Testis (tissue), 3 donors: ENCODE data around the gene SH3GL1. TPM values are rescaled to one million over a fixed set of nuclear protein-coding genes. Genes with fewer than 3 reads are reported as not detected.

Experiments
- DNase-seq: peaks from one replicate; pipeline ENCODE4 v3.0.0-alpha.2; 2019
- H3K27ac ChIP-seq, 2 donors: fragments of 200-600 bp; sonication (generic); one replicate each; pipeline ENCODE4 v1.5.1; 2019
- H3K27me3 ChIP-seq: fragments of 200-600 bp; sonication (generic); one replicate; pipeline ENCODE4 v1.5.1; 2019
- H3K36me3 ChIP-seq: fragments of 200-600 bp; sonication (generic); one replicate; pipeline ENCODE4 v1.5.1; 2017; ENCODE audit warnings: low read depth; ENCODE audit errors: missing control alignments
- H3K4me1 ChIP-seq: fragments of 200-600 bp; sonication (generic); one replicate; pipeline ENCODE4 v1.5.1; 2019
- H3K4me3 ChIP-seq, 2 donors: fragments of 200-600 bp; sonication (generic); one replicate each; pipeline ENCODE4 v1.5.1; 2017 to 2019
- H3K9me3 ChIP-seq: fragments of 200-600 bp; sonication (generic); one replicate; pipeline ENCODE4 v1.5.1; 2017
- CTCF ChIP-seq, 3 experiments: fragments of 450-650 bp in 2 of 3; fragments of 200-600 bp in 1 of 3; sonication (generic) in 1 of 3; IDR thresholded peaks; one replicate each; pipeline ENCODE4 v1.5.1; 2016 to 2019; ENCODE audit warnings: antibody characterized with exemption in 3 of 3, mild to moderate bottlenecking in 2 of 3, moderate library complexity in 1 of 3
- POLR2A ChIP-seq: fragments of 450-650 bp; IDR thresholded peaks from one replicate; pipeline ENCODE4 v1.6.1; 2017; ENCODE audit warnings: antibody characterized with exemption, mild to moderate bottlenecking, moderate library complexity
- WGBS, 2 donors: methylation state at CpG; one replicate each; pipeline ENCODE4 v1.1.5; 2018; 5-methylcytosine and 5-hydroxymethylcytosine counted together
- intact Hi-C: fragments of 100-400 bp; cut with DNase I; formaldehyde crosslinking; loops from one replicate; pipeline ENCODE4 v1.15.1; 2023; ENCODE audit warnings: low total_unique reads
- polyA plus RNA-seq: library from polyadenylated mRNA; stranded (reverse); fragments of 350-450 nt; fragmentation: Illumina TruSeq; extraction: RNeasy Lipid Tissue Mini Kit (QIAGEN cat#74804); gene quantifications from one replicate; pipeline ENCODE4 v1.2.3, GENCODE V29; 2014; ENCODE audit warnings: low read depth, low replicate concordance; ENCODE audit not compliant: insufficient read depth
- total RNA-seq, 2 donors: library from RNA; depleted of rRNA; stranded (reverse); fragments of >200 nt; gene quantifications; one replicate each; pipeline ENCODE4 v1.2.3, GENCODE V29; 2016

The SH3GL1 gene
- total and polyA plus RNA-seq, 3 donors from 2014 or later, result 41.6 to 53.4 (median 47.3) TPM

DNA sequence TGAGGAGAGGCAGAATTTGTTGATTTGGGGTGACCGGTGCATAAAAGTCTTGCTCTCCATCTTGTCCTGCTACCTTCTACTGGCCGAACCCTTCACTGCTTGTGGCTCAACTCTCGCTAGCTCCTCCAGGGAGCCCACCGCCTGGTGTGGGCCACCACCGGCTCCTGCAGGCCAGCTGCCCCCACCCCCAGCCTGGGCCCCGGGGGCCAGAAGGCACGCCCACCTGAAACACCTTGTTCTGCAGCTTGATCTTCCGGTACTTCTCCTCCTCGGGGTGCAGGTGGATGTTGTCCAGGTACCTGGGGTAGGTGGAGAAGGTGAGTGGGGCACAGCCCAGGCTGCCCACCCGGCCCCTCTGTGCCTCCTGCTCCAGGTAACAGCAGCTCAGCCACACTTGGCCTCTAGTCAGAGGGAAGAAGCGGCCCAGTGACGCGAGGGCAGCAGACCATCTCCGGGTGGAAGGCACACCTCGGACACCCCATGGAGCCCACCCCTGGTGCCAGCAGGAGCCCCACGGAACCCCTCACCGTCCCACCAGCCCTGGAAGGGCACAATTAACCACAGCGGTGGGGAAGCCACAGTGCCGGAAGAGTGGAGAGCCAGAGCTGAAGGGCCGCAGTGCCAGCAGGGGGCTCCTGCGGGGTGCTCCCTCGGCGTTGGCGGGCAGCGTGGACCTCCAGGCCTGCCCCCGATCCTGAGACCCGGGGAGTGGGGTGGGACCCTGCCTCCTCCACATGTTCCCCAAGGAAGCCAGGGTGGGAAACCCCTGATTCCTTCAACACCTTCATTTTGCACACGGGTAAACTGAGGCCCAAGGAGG is 47.2 kb upstream of the SH3GL1 start:
- Histone ChIP-seq H3K27me3 (no peaks in the 10 kb centered on the region), H3K9me3 (no peaks in the 10 kb centered on the region), H3K4me1 (peaks cover 11% of the 10 kb centered on the region), H3K4me3 (no peak overlapping the region), H3K36me3 (no peaks in the 10 kb centered on the region), H3K27ac (no peak overlapping the region)
- no peak for DNase-seq
- WGBS, 2 donors, result 90 to 93% methylated on average over 13 to 28 of the region's 28 CpGs
- intact Hi-C loops, result no loop called here
- TF ChIP-seq CTCF (IDR thresholded peaks at IDR 0.05) (no peak), POLR2A (no peak)

GRCh38 chr19:4446704-4447200 is 46.4 kb upstream of the SH3GL1 start:
- Histone ChIP-seq H3K9me3 (no peaks in the 10 kb centered on the region), H3K36me3 (no peaks in the 10 kb centered on the region), H3K27me3 (no peaks in the 10 kb centered on the region), H3K27ac (peak overlapping the region in 1 of 2 donors; percentile 56), H3K4me1 (peaks cover 11% of the 10 kb centered on the region), H3K4me3 (no peak overlapping the region)
- WGBS, 2 donors, result 66 to 90% methylated on average over 10 to 15 of the region's 15 CpGs
- intact Hi-C loops, result no loop called here
- TF ChIP-seq CTCF (IDR thresholded peaks at IDR 0.05), result no peak
- no peak for TF ChIP-seq POLR2A
- no peak for DNase-seq

DNA sequence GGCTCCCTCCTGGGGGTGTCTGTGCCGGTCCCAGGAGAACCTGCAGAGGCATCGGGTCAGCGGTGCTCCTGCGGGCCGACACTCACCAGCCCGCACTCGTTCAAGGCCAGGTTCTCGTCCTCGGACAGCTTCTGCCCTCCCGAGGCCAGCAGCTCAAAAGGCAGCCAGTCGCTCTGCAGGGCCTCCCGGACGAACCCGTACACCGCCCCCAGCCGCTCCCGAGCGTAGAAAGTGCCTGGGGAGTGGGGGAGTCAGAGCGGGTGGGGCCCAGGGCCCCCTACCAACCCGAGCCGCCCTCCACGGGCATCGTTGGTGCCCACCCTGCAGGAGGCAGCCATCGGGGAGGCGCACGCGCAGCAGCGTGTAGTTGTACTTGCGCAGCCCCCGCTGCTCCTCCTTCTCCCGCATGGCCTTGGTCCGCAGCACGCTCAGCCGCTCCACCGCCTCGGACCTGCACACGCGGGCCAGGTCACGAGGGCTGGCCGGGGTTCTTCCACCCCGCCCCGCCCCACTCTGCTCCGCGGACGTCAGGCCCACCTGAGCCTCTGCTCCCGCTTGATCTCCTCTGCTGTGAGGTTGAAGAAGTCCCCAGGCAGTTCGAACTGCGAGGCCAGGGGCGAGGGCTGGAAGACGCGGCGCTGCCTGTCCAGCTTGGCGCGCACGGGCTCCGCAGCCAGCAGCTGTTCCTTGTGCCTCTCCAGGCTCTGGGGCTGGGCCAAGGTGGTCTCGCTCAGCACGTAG is 45.8 kb upstream of the SH3GL1 start:
- DNase-seq, result peak; percentile 63
- Histone ChIP-seq H3K27me3 (no peaks in the 10 kb centered on the region), H3K4me1 (peaks cover 11% of the 10 kb centered on the region), H3K36me3 (no peaks in the 10 kb centered on the region), H3K4me3 (no peak overlapping the region), H3K27ac (peak overlapping the region; percentile 20 to 56), H3K9me3 (no peaks in the 10 kb centered on the region)
- TF ChIP-seq POLR2A (no peak), CTCF (IDR thresholded peaks at IDR 0.05) (no peak)
- WGBS, 2 donors, result 66 to 74% methylated on average over 23 to 56 of the region's 58 CpGs
- intact Hi-C loops, result no loop called here

- no peak for TF ChIP-seq POLR2A
- no peak for TF ChIP-seq CTCF (IDR thresholded peaks at IDR 0.05)
- Histone ChIP-seq H3K4me3 (no peak overlapping the region), H3K36me3 (no peaks in the 10 kb centered on the region), H3K27me3 (no peaks in the 10 kb centered on the region), H3K4me1 (peaks cover 11% of the 10 kb centered on the region), H3K27ac (peak overlapping the region; percentile 20 to 56), H3K9me3 (no peaks in the 10 kb centered on the region)
- WGBS, 2 donors, result 73 to 91% methylated on average over 7 to 31 of the region's 36 CpGs
- intact Hi-C loops, result no loop called here
- no peak for DNase-seq
Observed at GRCh38 chr19:4444765-4445741, 44.7 kb upstream of the SH3GL1 start.
